ENCODE measurements around the gene FAM98C.
"Not testable (repeated sequence)": the region's sequence is repeated elsewhere in the genome, so short reads cannot be mapped to it uniquely, and the experiment has no call there.

FAM98C gene

GRCh38 chr19:38399537-38399936, 3.4 kb upstream of the FAM98C start:
- DNase-seq = no peak

GRCh38 chr19:38400361-38400760, 2.5 kb upstream of the FAM98C start:
- DNase-seq = no peak

- no peak for DNase-seq
Observed at GRCh38 chr19:38401148-38401547, 1.7 kb upstream of the FAM98C start.

GRCh38 chr19:38402623-38402966, 298 bp upstream of the FAM98C start:
- DNase-seq = no peak

- no peak for DNase-seq
Observed at GRCh38 chr19:38404858-38405257, 2.0 kb downstream of the FAM98C start.

GRCh38 chr19:38405276-38405675, 2.4 kb downstream of the FAM98C start:
- DNase-seq = no peak

GRCh38 chr19:38409631-38410133, 6.8 kb downstream of the FAM98C start:
- DNase-seq = no peak

- DNase-seq = not testable (repeated sequence)
Observed at GRCh38 chr19:38410407-38410806, 7.5 kb downstream of the FAM98C start.

- DNase-seq = no peak
Observed at GRCh38 chr19:38411041-38411712, 8.3 kb downstream of the FAM98C start.

- DNase-seq = not testable (repeated sequence)
Observed at GRCh38 chr19:38411898-38412297, 9.0 kb downstream of the FAM98C start.

- no peak for DNase-seq
Observed at GRCh38 chr19:38412491-38412890, 9.6 kb downstream of the FAM98C start.

GRCh38 chr19:38412961-38413360, 10.1 kb downstream of the FAM98C start:
- DNase-seq = no peak

- DNase-seq = no peak
Observed at GRCh38 chr19:38413416-38413815, 10.5 kb downstream of the FAM98C start.

GRCh38 chr19:38417146-38417543, 14.3 kb downstream of the FAM98C start:
- DNase-seq = no peak

GRCh38 chr19:38417544-38418506, 14.9 kb downstream of the FAM98C start:
- peak; percentile 33 to 34 for DNase-seq

- DNase-seq = no peak
Observed at GRCh38 chr19:38420935-38421334, 18.0 kb downstream of the FAM98C start.

- DNase-seq = no peak
Observed at GRCh38 chr19:38421856-38422255, 19.0 kb downstream of the FAM98C start.

GRCh38 chr19:38422438-38422837, 19.5 kb downstream of the FAM98C start:
- DNase-seq = no peak

- no peak for DNase-seq
Observed at GRCh38 chr19:38424272-38424671, 21.4 kb downstream of the FAM98C start.

- DNase-seq = no peak
Observed at GRCh38 chr19:38425222-38425809, 22.4 kb downstream of the FAM98C start.

GRCh38 chr19:38425810-38426466, 23.0 kb downstream of the FAM98C start, which contains the start of gene RASGRP4:
Gene RASGRP4, minus strand, starts transcription at chr19:38426219. Its CDS starts 128 bp downstream, at chr19:38426091.
- DNase-seq = no peak

GRCh38 chr19:38427035-38427677, 24.3 kb downstream of the FAM98C start:
- peak; percentile 19 to 29 for DNase-seq

Measured in activated CD4-positive, alpha-beta T cell treated with anti-CD3 and anti-CD28 coated beads, Interleukin-2, amount 50 U/mL, for 4 hours (primary cell).